HepG2 (cell line): Measurements from ENCODE around the gene PYCR2. TPM values are rescaled to one million over a fixed set of nuclear protein-coding genes. Genes with fewer than 3 reads are reported as not detected.

Experiments
- AGO2 ChIP-seq: fragments of 200-400 bp; formaldehyde crosslinking; optimal IDR thresholded peaks from 2 replicates; pipeline ENCODE3; 2017; ENCODE audit warnings: mild to moderate bottlenecking, low read depth, low read length, moderate library complexity
- CCAR2 ChIP-seq: fragments of 200-400 bp; formaldehyde crosslinking; optimal IDR thresholded peaks from 2 replicates; pipeline ENCODE3; 2018; ENCODE audit warnings: low read depth, mild to moderate bottlenecking, low read length, moderate library complexity
- GABPA ChIP-seq, 2 experiments: IDR thresholded peaks; 2 replicates each; pipeline ENCODE4 v1.6.1; 2011 to 2016; ENCODE audit warnings: low read depth in 2 of 2, low read length in 1 of 2, missing biosample characterization in 1 of 2, missing genetic modification characterization in 1 of 2
- MEF2D ChIP-seq: sonication (generic); formaldehyde crosslinking; IDR thresholded peaks from 2 replicates; pipeline ENCODE4 v1.5.1; 2020; ENCODE audit warnings: mild to moderate bottlenecking, missing genetic modification reagents
- NFE2L1 ChIP-seq: sonication (generic); formaldehyde crosslinking; IDR thresholded peaks from 2 replicates; pipeline ENCODE4 v1.4.0; 2020; ENCODE audit warnings: missing genetic modification reagents, mild to moderate bottlenecking, borderline replicate concordance
- TBL1XR1 ChIP-seq: fragments of 150-350 bp; IDR thresholded peaks from 2 replicates; pipeline ENCODE4 v1.6.1; 2014; ENCODE audit warnings: borderline replicate concordance, low read length; ENCODE audit not compliant: partially characterized antibody
- ZFP36 ChIP-seq: fragments of 150-350 bp; IDR thresholded peaks from 2 replicates; pipeline ENCODE4 v1.6.1; 2018; ENCODE audit warnings: borderline replicate concordance, low read length, low read depth; ENCODE audit not compliant: partially characterized antibody
- ZFYVE20 ChIP-seq: sonication (generic); formaldehyde crosslinking; IDR thresholded peaks from 2 replicates; pipeline ENCODE4 v1.8.0; 2023; ENCODE audit warnings: low read depth, mild to moderate bottlenecking, moderate library complexity, missing genetic modification reagents, borderline replicate concordance
- ZNF296 ChIP-seq: sonication (generic); formaldehyde crosslinking; conservative IDR thresholded peaks from 2 replicates; pipeline ENCODE4 v1.5.0; 2020; ENCODE audit warnings: mild to moderate bottlenecking, missing genetic modification reagents
- ZNF326 ChIP-seq: sonication (generic); formaldehyde crosslinking; IDR thresholded peaks from 2 replicates; pipeline ENCODE4 v1.4.0; 2020; ENCODE audit warnings: missing genetic modification reagents, borderline replicate concordance
- ZNF34 ChIP-seq: sonication (generic); formaldehyde crosslinking; IDR thresholded peaks from 2 replicates; pipeline ENCODE4 v1.4.0; 2020; ENCODE audit warnings: mild to moderate bottlenecking, missing genetic modification reagents, borderline replicate concordance
- ZNF660 ChIP-seq: sonication (generic); formaldehyde crosslinking; IDR thresholded peaks from 2 replicates; pipeline ENCODE4 v1.5.1; 2020; ENCODE audit warnings: mild to moderate bottlenecking, low read depth, missing genetic modification reagents, borderline replicate concordance
- ZNF7 ChIP-seq: IDR thresholded peaks from 2 replicates; pipeline ENCODE4 v1.6.1; 2016; ENCODE audit warnings: missing biosample characterization, missing genetic modification reagents
- ZNF816 ChIP-seq: sonication (generic); formaldehyde crosslinking; IDR thresholded peaks from 2 replicates; pipeline ENCODE4 v1.8.0; 2022; ENCODE audit warnings: missing genetic modification reagents, mild to moderate bottlenecking, borderline replicate concordance
- ZSCAN29 ChIP-seq: sonication (generic); formaldehyde crosslinking; conservative IDR thresholded peaks from 2 replicates; pipeline ENCODE4 v1.4.0; 2020; ENCODE audit warnings: mild to moderate bottlenecking, missing genetic modification reagents
- polyA plus RNA-seq, 8 experiments: library from polyadenylated mRNA; depleted of rRNA in 3 of 8; stranded (reverse) in 7 of 8; unstranded in 1 of 8; fragments of >200 nt; fragmentation: Illumina TruSeq in 4 of 8; extraction: Trizol in 4 of 8; gene quantifications; 2 replicates each; pipeline versions ENCODE4 v1.2.1 to v1.2.3, GENCODE V29; 2011 to 2016; ENCODE audit warnings: low read depth in 4 of 8, missing spikeins in 1 of 8, mixed read lengths in 1 of 8; ENCODE audit not compliant: insufficient read depth in 1 of 8
- total RNA-seq, 5 experiments: library from RNA; depleted of rRNA; stranded (reverse); fragments of >200 nt; fragmentation: Illumina TruSeq; extraction: Trizol; gene quantifications; 2 replicates each; pipeline ENCODE4 v1.2.3, GENCODE V29; 2016; ENCODE audit warnings: low read depth in 1 of 5
- TF ChIP-seq, protein P1 (sequence below): sonication (generic); formaldehyde crosslinking; IDR thresholded peaks from 2 replicates; pipeline ENCODE4 v1.8.1; 2023; ENCODE audit warnings: mild to moderate bottlenecking, missing genetic modification reagents
- TF ChIP-seq, protein P2 (sequence below): sonication (generic); formaldehyde crosslinking; IDR thresholded peaks from 2 replicates; pipeline ENCODE4 v1.4.0; 2020; ENCODE audit warnings: mild to moderate bottlenecking, missing genetic modification reagents
- TF ChIP-seq, protein P3 (sequence below): sonication (generic); formaldehyde crosslinking; IDR thresholded peaks from 2 replicates; pipeline ENCODE4 v1.9.0; 2021; ENCODE audit warnings: missing genetic modification reagents, borderline replicate concordance
- TF ChIP-seq, protein P4 (sequence below): conservative IDR thresholded peaks from 2 replicates; pipeline ENCODE4 v1.6.1; 2018; ENCODE audit warnings: missing genetic modification reagents
- TF ChIP-seq, protein P5 (sequence below): sonication (generic); formaldehyde crosslinking; IDR thresholded peaks from 2 replicates; pipeline ENCODE4 v1.4.0; 2020; ENCODE audit warnings: missing genetic modification reagents, low read depth, mild to moderate bottlenecking, borderline replicate concordance

The PYCR2 gene
- total and polyA plus RNA-seq, 2 of the 13 experiments (the other 11 are each of a cell fraction or from before 2014, with no cell fraction given), result 47.2 to 47.8 TPM

DNA sequence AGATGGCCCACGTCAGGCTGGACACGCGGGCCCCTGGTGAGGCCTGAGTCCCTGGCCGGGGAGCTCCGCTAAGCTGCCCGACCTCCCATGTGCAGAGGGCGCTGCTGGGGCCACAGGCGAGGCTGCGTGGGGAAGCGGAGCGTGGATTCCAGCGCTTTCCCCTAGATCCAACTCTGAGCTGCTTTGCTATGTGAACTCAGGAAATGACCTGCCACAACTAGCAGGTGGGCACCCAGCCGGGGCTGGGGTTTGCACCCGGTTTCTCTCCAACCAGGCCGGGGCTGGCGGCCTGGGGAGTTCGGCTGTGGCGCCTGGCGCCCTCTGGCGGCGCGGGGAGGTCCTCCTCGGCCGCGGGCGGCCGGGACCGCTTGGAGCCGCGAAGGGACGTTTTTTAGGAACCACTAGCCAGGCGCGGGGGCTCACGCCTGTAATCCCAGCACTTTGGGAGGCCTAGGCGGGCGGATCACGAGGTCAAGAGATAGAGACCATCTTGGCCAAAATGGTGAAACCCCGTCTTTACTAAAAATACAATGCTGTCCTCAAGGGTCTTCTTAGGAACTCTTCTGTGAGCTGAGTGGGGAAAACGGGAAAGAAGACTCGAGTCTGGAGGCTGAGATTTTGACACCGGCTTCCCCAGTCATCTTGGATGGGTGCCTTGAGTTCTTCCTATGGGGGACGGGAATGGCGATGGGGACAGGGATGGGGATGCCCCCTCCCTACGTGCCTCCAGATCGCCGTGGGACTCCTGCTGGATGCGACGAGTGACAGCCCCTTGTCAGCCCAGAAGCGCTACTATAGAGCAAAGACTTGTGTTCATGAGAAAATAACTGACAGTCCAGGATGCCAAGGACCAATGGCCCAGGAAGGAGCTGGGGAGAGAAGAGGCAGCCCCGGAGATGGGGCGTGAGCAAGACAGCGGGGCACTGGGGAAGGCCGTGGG is 12.6 kb downstream of the PYCR2 start (continued):
- no peak for TF ChIP-seq GABPA (IDR thresholded peaks at IDR 0.05; ENCODE audit: low read depth, low read length)
- TF ChIP-seq GABPA (CRISPR knock-in tag; IDR thresholded peaks at IDR 0.05; ENCODE audit: low read depth), result no peak
- no peak for TF ChIP-seq ZFYVE20 (CRISPR knock-in tag)
- no peak for TF ChIP-seq ZNF296 (CRISPR knock-in tag)
- TF ChIP-seq, protein P1, sequence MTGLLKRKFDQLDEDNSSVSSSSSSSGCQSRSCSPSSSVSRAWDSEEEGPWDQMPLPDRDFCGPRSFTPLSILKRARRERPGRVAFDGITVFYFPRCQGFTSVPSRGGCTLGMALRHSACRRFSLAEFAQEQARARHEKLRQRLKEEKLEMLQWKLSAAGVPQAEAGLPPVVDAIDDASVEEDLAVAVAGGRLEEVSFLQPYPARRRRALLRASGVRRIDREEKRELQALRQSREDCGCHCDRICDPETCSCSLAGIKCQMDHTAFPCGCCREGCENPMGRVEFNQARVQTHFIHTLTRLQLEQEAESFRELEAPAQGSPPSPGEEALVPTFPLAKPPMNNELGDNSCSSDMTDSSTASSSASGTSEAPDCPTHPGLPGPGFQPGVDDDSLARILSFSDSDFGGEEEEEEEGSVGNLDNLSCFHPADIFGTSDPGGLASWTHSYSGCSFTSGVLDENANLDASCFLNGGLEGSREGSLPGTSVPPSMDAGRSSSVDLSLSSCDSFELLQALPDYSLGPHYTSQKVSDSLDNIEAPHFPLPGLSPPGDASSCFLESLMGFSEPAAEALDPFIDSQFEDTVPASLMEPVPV (CRISPR knock-in tag), result no peak
- TF ChIP-seq, protein P2, sequence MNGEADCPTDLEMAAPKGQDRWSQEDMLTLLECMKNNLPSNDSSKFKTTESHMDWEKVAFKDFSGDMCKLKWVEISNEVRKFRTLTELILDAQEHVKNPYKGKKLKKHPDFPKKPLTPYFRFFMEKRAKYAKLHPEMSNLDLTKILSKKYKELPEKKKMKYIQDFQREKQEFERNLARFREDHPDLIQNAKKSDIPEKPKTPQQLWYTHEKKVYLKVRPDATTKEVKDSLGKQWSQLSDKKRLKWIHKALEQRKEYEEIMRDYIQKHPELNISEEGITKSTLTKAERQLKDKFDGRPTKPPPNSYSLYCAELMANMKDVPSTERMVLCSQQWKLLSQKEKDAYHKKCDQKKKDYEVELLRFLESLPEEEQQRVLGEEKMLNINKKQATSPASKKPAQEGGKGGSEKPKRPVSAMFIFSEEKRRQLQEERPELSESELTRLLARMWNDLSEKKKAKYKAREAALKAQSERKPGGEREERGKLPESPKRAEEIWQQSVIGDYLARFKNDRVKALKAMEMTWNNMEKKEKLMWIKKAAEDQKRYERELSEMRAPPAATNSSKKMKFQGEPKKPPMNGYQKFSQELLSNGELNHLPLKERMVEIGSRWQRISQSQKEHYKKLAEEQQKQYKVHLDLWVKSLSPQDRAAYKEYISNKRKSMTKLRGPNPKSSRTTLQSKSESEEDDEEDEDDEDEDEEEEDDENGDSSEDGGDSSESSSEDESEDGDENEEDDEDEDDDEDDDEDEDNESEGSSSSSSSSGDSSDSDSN (CRISPR knock-in tag), result peak; percentile 37; the same call in 1 of the 2 replicates
- TF ChIP-seq, protein P3, sequence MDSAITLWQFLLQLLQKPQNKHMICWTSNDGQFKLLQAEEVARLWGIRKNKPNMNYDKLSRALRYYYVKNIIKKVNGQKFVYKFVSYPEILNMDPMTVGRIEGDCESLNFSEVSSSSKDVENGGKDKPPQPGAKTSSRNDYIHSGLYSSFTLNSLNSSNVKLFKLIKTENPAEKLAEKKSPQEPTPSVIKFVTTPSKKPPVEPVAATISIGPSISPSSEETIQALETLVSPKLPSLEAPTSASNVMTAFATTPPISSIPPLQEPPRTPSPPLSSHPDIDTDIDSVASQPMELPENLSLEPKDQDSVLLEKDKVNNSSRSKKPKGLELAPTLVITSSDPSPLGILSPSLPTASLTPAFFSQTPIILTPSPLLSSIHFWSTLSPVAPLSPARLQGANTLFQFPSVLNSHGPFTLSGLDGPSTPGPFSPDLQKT (CRISPR knock-in tag), result no peak
- TF ChIP-seq ZNF34 (CRISPR knock-in tag), result no peak
- no peak for TF ChIP-seq TBL1XR1
- no peak for TF ChIP-seq ZNF816 (CRISPR knock-in tag)
- TF ChIP-seq CCAR2, result no peak
- no peak for TF ChIP-seq NFE2L1
- no peak for TF ChIP-seq ZNF7 (CRISPR knock-in tag)
- TF ChIP-seq ZNF660, result no peak
- TF ChIP-seq ZFP36, result no peak
- TF ChIP-seq ZSCAN29 (CRISPR knock-in tag), result no peak
- TF ChIP-seq MEF2D (CRISPR knock-in tag), result no peak
- TF ChIP-seq AGO2, result no peak
- TF ChIP-seq, protein P4, sequence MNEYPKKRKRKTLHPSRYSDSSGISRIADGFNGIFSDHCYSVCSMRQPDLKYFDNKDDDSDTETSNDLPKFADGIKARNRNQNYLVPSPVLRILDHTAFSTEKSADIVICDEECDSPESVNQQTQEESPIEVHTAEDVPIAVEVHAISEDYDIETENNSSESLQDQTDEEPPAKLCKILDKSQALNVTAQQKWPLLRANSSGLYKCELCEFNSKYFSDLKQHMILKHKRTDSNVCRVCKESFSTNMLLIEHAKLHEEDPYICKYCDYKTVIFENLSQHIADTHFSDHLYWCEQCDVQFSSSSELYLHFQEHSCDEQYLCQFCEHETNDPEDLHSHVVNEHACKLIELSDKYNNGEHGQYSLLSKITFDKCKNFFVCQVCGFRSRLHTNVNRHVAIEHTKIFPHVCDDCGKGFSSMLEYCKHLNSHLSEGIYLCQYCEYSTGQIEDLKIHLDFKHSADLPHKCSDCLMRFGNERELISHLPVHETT (CRISPR knock-in tag), result no peak
- no peak for TF ChIP-seq ZNF326
- TF ChIP-seq, protein P5, sequence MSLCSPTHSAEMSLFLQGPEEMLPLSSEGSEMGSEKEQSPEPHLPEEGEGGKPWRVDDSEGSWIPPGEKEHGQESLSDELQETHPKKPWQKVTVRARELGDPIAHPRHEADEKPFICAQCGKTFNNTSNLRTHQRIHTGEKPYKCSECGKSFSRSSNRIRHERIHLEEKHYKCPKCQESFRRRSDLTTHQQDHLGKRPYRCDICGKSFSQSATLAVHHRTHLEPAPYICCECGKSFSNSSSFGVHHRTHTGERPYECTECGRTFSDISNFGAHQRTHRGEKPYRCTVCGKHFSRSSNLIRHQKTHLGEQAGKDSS (CRISPR knock-in tag), result no peak
